ENCODE measurements around the gene SCARF1.

The SCARF1 gene

GRCh38 chr17:1648173-1648962, 2.8 kb upstream of the SCARF1 start:
- DNase-seq, result no peak

- DNase-seq, result no peak
Measured at GRCh38 chr17:1647802-1648171, 2.3 kb upstream of the SCARF1 start.

- DNase-seq, result no peak
Measured at GRCh38 chr17:1646199-1646875, 805 bp upstream of the SCARF1 start.

- no peak for DNase-seq
Measured at GRCh38 chr17:1644493-1645206, 882 bp downstream of the SCARF1 start.

- DNase-seq, result no peak
Measured at GRCh38 chr17:1643999-1644492, 1.5 kb downstream of the SCARF1 start.

- peak; percentile 24 for DNase-seq
Measured at GRCh38 chr17:1643293-1643998, 2.1 kb downstream of the SCARF1 start.

GRCh38 chr17:1641065-1641403, 4.5 kb downstream of the SCARF1 start:
- DNase-seq, result no peak

- no peak for DNase-seq
Measured at GRCh38 chr17:1640329-1641064, 5.0 kb downstream of the SCARF1 start.

GRCh38 chr17:1639549-1640180, 5.9 kb downstream of the SCARF1 start:
- no peak for DNase-seq

- DNase-seq, result no peak
Measured at GRCh38 chr17:1638624-1639300, 6.8 kb downstream of the SCARF1 start.

- no peak for DNase-seq
Measured at GRCh38 chr17:1638171-1638590, 7.4 kb downstream of the SCARF1 start.

GRCh38 chr17:1636732-1637285, 8.7 kb downstream of the SCARF1 start:
- no peak for DNase-seq

- DNase-seq, result no peak
Measured at GRCh38 chr17:1635675-1636465, 9.7 kb downstream of the SCARF1 start.

- no peak for DNase-seq
Measured at GRCh38 chr17:1634841-1635650, 10.5 kb downstream of the SCARF1 start.

GRCh38 chr17:1630662-1631061, 14.9 kb downstream of the SCARF1 start:
- no peak for DNase-seq

- DNase-seq, result no peak
Measured at GRCh38 chr17:1629504-1630310, 15.8 kb downstream of the SCARF1 start.

GRCh38 chr17:1628856-1629503, 16.6 kb downstream of the SCARF1 start:
- DNase-seq, result peak; percentile 76

Measured in NCI-H1105 (cell line).